Neuronal stem cell (in vitro differentiated cells): ENCODE data around the gene USP32.

Experiments
- DNase-seq: peaks from one replicate; pipeline ENCODE4 v3.0.0-alpha.2; 2013; ENCODE audit warnings: low spot score
- H2AFZ ChIP-seq: one replicate; pipeline ENCODE4 v1.6.1; 2013; ENCODE audit warnings: mild to moderate bottlenecking, low read length, inconsistent platforms
- H2AK5ac ChIP-seq: 2 replicates; pipeline ENCODE4 v1.6.1; 2013; ENCODE audit warnings: low read depth, mild to moderate bottlenecking, inconsistent platforms, low read length, moderate library complexity, mixed read lengths
- H2BK120ac ChIP-seq: 2 replicates; pipeline ENCODE4 v1.6.1; 2013; ENCODE audit warnings: low read depth, mild to moderate bottlenecking, inconsistent platforms, low read length, moderate library complexity, mixed read lengths
- H2BK12ac ChIP-seq: one replicate; pipeline ENCODE4 v1.6.1; 2013; ENCODE audit warnings: low read length, inconsistent platforms
- H2BK15ac ChIP-seq: 2 replicates; pipeline ENCODE4 v1.6.1; 2013; ENCODE audit warnings: mild to moderate bottlenecking, low read length, inconsistent platforms, mixed read lengths
- H2BK5ac ChIP-seq: one replicate; pipeline ENCODE4 v1.6.1; 2013; ENCODE audit warnings: inconsistent platforms, mild to moderate bottlenecking, low read length, moderate library complexity
- H3K14ac ChIP-seq: one replicate; pipeline ENCODE4 v1.6.1; 2013; ENCODE audit warnings: low read length, inconsistent platforms
- H3K18ac ChIP-seq: 2 replicates; pipeline ENCODE4 v1.6.1; 2013; ENCODE audit warnings: low read length, inconsistent platforms
- H3K23ac ChIP-seq: 2 replicates; pipeline ENCODE4 v1.6.1; 2013; ENCODE audit warnings: low read depth, mild to moderate bottlenecking, mixed read lengths, low read length, inconsistent platforms; ENCODE audit not compliant: poor library complexity
- H3K27ac ChIP-seq: replicated peaks from 3 replicates; pipeline ENCODE4 v1.5.1; 2013; ENCODE audit warnings: low read length, inconsistent platforms
- H3K27me3 ChIP-seq, 3 experiments: 2 replicates each; pipeline ENCODE4 v1.6.1; 2013; ENCODE audit warnings: low read length in 3 of 3, mild to moderate bottlenecking in 2 of 3, inconsistent platforms in 1 of 3, low read depth in 1 of 3, mixed read lengths in 1 of 3, moderate library complexity in 1 of 3; ENCODE audit not compliant: control insufficient read depth in 3 of 3, insufficient read depth in 3 of 3
- H3K36me3 ChIP-seq, 2 donors: replicated peaks in 1 of 2; 2 replicates each; pipeline ENCODE4 v1.6.1; 2013; ENCODE audit warnings: low read length in 2 of 2; ENCODE audit not compliant: control insufficient read depth in 2 of 2, insufficient read depth in 2 of 2
- H3K4ac ChIP-seq: 2 replicates; pipeline ENCODE4 v1.6.1; 2013; ENCODE audit warnings: inconsistent platforms, mild to moderate bottlenecking, low read length, moderate library complexity
- H3K4me1 ChIP-seq, 2 donors: 1 replicate in 1 of 2; 2 replicates in 1 of 2; pipeline ENCODE4 v1.6.1; 2013; ENCODE audit warnings: low read length in 2 of 2, low read depth in 1 of 2; ENCODE audit not compliant: control insufficient read depth in 2 of 2, insufficient read depth in 1 of 2
- H3K4me2 ChIP-seq: one replicate; pipeline ENCODE4 v1.6.1; 2013; ENCODE audit warnings: mild to moderate bottlenecking, low read length, inconsistent platforms; ENCODE audit not compliant: insufficient read depth, poor library complexity, severe bottlenecking
- H3K4me3 ChIP-seq, 2 donors: 2 replicates each; pipeline ENCODE4 v1.5.1; 2013; ENCODE audit warnings: low read length in 2 of 2, mild to moderate bottlenecking in 2 of 2, inconsistent platforms in 1 of 2, moderate library complexity in 1 of 2
- H3K79me1 ChIP-seq: one replicate; pipeline ENCODE4 v1.6.1; 2013; ENCODE audit warnings: low read depth, mild to moderate bottlenecking, inconsistent platforms, low read length, moderate library complexity
- H3K9ac ChIP-seq: one replicate; pipeline ENCODE4 v1.6.1; 2013; ENCODE audit warnings: mild to moderate bottlenecking, low read depth, low read length, inconsistent platforms; ENCODE audit not compliant: poor library complexity
- H3K9me3 ChIP-seq, 2 donors: replicated peaks in 1 of 2; 2 replicates each; pipeline versions ENCODE3 to v1.6.1; 2013; ENCODE audit warnings: low read length in 2 of 2, mild to moderate bottlenecking in 2 of 2, inconsistent platforms in 1 of 2, low read depth in 1 of 2, mixed read lengths in 1 of 2, moderate library complexity in 1 of 2; ENCODE audit not compliant: control insufficient read depth in 2 of 2, insufficient read depth in 1 of 2
- H4K8ac ChIP-seq: one replicate; pipeline ENCODE4 v1.6.1; 2013; ENCODE audit warnings: low read depth, mild to moderate bottlenecking, inconsistent platforms, low read length, moderate library complexity
- H4K91ac ChIP-seq: one replicate; pipeline ENCODE4 v1.6.1; 2013; ENCODE audit warnings: low read length, low read depth, mild to moderate bottlenecking, inconsistent platforms; ENCODE audit not compliant: poor library complexity
- WGBS, 2 donors: extraction: QIAGEN DNeasy Blood & Tissue Kit; methylation state at CpG; one replicate each; pipeline ENCODE4 v1.1.7; 2013; ENCODE audit warnings: missing lambda C conversion rate in 2 of 2, mixed read lengths in 1 of 2; ENCODE audit not compliant: insufficient read length in 2 of 2, insufficient replicate concordance in 1 of 2; ENCODE audit errors: extremely low coverage in 2 of 2; 5-methylcytosine and 5-hydroxymethylcytosine counted together

USP32 gene

GRCh38 chr17:60300011-60300410 is 91.9 kb downstream of the USP32 start:
- Histone ChIP-seq H3K4me3 (no peak overlapping the region), H3K27ac (no peak overlapping the region), H2BK12ac (no peak overlapping the region), H3K4me1 (no peaks in the 10 kb centered on the region), H3K9me3 (peaks cover 0 to 5% of the 10 kb centered on the region in 2 donors), H3K79me1 (no peaks in the 10 kb centered on the region), H3K36me3 (peaks cover 0 to 11% of the 10 kb centered on the region in 2 donors), H3K27me3 (no peaks in the 10 kb centered on the region), H2BK15ac (no peak overlapping the region), H3K4me2 (no peak overlapping the region), H4K8ac (no peak overlapping the region), H2AK5ac (no peak overlapping the region), H3K18ac (no peak overlapping the region), H2BK5ac (no peak overlapping the region), H3K4ac (no peak overlapping the region), H4K91ac (no peak overlapping the region), H2BK120ac (no peak overlapping the region), H3K23ac (no peak overlapping the region), H2AFZ (no peak overlapping the region), H3K14ac (no peak overlapping the region), H3K9ac (no peak overlapping the region)
- no peak for DNase-seq
- no CpG with 5 or more reads among the region's 2 CpGs for WGBS, 2 donors

DNA sequence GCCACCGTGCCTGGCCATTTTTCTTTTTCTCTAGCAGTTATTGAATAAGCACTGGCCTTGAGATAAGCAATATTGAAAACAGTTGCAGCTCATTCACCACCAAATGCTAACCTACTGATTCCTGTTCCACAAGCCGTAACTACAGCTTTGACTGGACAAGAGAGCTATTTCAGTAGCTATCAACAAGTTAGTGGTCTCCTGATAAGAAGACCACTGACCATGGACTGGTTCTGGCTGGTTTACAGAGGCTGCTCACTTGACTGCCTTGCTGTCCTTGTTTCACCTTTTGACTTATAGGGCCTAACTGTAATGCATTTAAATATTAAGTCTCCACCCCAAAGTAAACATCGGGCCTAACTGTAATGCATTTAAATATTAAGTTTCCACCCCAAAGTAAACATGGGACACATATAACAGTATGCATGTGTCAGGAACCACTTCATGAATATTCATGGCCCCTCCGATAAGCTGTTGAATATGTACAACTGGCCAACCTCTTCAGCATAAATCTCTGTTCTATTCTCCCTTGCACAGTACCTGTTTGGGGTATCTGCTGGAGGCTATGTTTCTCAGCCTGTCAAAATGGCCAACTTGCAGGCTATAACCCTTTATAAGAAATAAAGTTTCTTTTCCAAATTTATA is 94.1 kb downstream of the USP32 start:
- no peak overlapping the region for H2BK12ac ChIP-seq
- no peaks in the 10 kb centered on the region for H3K9me3 ChIP-seq
- DNase-seq: no peak
- no peaks in the 10 kb centered on the region for H3K4me1 ChIP-seq
- H2BK120ac ChIP-seq: no peak overlapping the region
- H3K27me3 ChIP-seq: no peaks in the 10 kb centered on the region
- H3K23ac ChIP-seq: no peak overlapping the region
- no peaks in the 10 kb centered on the region for H3K79me1 ChIP-seq
- no peak overlapping the region for H2BK15ac ChIP-seq
- H3K4ac ChIP-seq: no peak overlapping the region
- H3K9ac ChIP-seq: no peak overlapping the region
- H2AK5ac ChIP-seq: no peak overlapping the region
- no peak overlapping the region for H3K4me2 ChIP-seq
- WGBS, 2 donors: no CpG with 5 or more reads among the region's 4 CpGs
- H3K36me3 ChIP-seq: peaks cover 0 to 20% of the 10 kb centered on the region in 2 donors
- H3K18ac ChIP-seq: no peak overlapping the region
- no peak overlapping the region for H4K91ac ChIP-seq
- H4K8ac ChIP-seq: no peak overlapping the region
- no peak overlapping the region for H2AFZ ChIP-seq
- H2BK5ac ChIP-seq: no peak overlapping the region
- H3K27ac ChIP-seq: no peak overlapping the region
- H3K4me3 ChIP-seq: no peak overlapping the region
- no peak overlapping the region for H3K14ac ChIP-seq

- Histone ChIP-seq H4K91ac (no peak overlapping the region), H2AK5ac (no peak overlapping the region), H2BK12ac (no peak overlapping the region), H3K4me3 (no peak overlapping the region), H3K14ac (no peak overlapping the region), H3K27ac (no peak overlapping the region), H3K9me3 (no peaks in the 10 kb centered on the region), H3K79me1 (no peaks in the 10 kb centered on the region), H3K36me3 (peaks cover 0 to 18% of the 10 kb centered on the region in 2 donors), H3K4me2 (no peak overlapping the region), H3K4ac (no peak overlapping the region), H3K4me1 (no peaks in the 10 kb centered on the region), H2BK120ac (no peak overlapping the region), H4K8ac (no peak overlapping the region), H2AFZ (no peak overlapping the region), H3K18ac (no peak overlapping the region), H2BK5ac (no peak overlapping the region), H3K27me3 (no peaks in the 10 kb centered on the region), H2BK15ac (no peak overlapping the region), H3K23ac (no peak overlapping the region), H3K9ac (no peak overlapping the region)
- WGBS, 2 donors: 100% methylated on average over 1 of the region's 2 CpGs
- DNase-seq: no peak
Observed at GRCh38 chr17:60296177-60296576, 95.8 kb downstream of the USP32 start.

- H3K4me3 ChIP-seq: no peak overlapping the region
- peaks cover 0 to 17% of the 10 kb centered on the region in 2 donors for H3K36me3 ChIP-seq
- no peak overlapping the region for H2BK12ac ChIP-seq
- DNase-seq: no peak
- H3K18ac ChIP-seq: no peak overlapping the region
- H2BK120ac ChIP-seq: no peak overlapping the region
- no peak overlapping the region for H3K23ac ChIP-seq
- no peaks in the 10 kb centered on the region for H3K79me1 ChIP-seq
- H3K4me1 ChIP-seq: no peaks in the 10 kb centered on the region
- H4K91ac ChIP-seq: no peak overlapping the region
- no CpG with 5 or more reads among the region's 3 CpGs for WGBS, 2 donors
- no peak overlapping the region for H2AFZ ChIP-seq
- no peak overlapping the region for H3K27ac ChIP-seq
- H2BK15ac ChIP-seq: no peak overlapping the region
- no peak overlapping the region for H2AK5ac ChIP-seq
- no peak overlapping the region for H4K8ac ChIP-seq
- H3K4me2 ChIP-seq: no peak overlapping the region
- H3K4ac ChIP-seq: no peak overlapping the region
- H3K9ac ChIP-seq: no peak overlapping the region
- no peaks in the 10 kb centered on the region for H3K27me3 ChIP-seq
- H2BK5ac ChIP-seq: no peak overlapping the region
- H3K9me3 ChIP-seq: no peaks in the 10 kb centered on the region
- H3K14ac ChIP-seq: no peak overlapping the region
Observed at GRCh38 chr17:60293580-60294335, 98.2 kb downstream of the USP32 start.
